ENCODE data around the gene NATD1. TPM values are rescaled to one million over a fixed set of nuclear protein-coding genes. Genes with fewer than 3 reads are reported as not detected.

Gene NATD1, protein sequence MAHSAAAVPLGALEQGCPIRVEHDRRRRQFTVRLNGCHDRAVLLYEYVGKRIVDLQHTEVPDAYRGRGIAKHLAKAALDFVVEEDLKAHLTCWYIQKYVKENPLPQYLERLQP
- polyA plus RNA-seq (2012; rRNA removed) = 3.9 and 4.0 TPM in 2 replicates
- 2.1 and 3.4 TPM in 2 replicates for polyA plus RNA-seq (2012; cell fraction: cytosol; rRNA removed)
- polyA plus RNA-seq (2012; cell fraction: nucleus; rRNA removed) = 5.6 and 5.7 TPM in 2 replicates

DNA sequence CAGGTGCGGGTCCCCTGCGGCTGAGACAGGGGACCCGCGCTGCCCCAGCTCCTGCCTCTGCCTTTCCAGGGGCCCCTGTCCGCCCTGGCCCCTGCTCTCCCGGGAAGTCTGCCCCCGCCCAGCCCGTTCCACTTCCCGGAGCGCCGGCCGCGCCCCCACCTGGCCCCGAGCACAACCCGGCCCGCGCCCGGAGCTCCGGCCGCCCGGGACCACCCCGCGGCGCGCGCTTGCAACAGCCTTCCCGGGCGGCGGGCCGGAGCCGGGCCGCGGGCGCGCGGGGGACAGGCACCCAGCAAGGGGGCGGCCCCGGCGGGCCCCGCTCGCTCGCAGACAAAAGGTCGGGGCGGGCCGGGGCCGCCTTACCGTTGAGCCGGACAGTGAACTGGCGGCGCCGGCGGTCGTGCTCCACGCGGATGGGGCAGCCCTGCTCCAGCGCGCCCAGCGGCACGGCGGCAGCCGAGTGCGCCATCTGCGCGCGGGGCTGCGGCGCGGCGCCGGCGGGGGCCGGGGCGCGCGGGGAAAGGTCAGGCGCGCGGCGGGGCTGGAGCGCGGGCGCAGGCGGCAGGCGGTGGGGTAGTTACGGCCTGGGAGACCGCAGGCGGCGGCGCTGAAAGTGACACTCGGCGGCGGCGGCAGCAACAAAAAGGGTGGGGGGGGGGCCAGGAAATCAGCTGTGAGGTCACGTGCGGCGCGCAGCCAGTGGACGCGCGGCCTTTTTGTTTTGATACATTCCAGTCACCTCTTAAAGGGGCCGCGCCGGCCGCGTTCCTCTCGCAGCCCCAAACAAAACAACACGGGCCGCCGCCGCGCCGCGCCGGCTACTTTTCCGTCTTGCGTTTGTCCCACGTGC lies at the start of gene NATD1:
Gene NATD1 (minus strand): TSS at position 615 of the 850 bp plus-strand sequence. CDS start 146 bp downstream, at position 469.
- H3F3A ChIP-seq (replicated peaks; ENCODE audit: insufficient read depth) = no peaks in the 10 kb centered on the region
- H3K27ac ChIP-seq (ENCODE audit: low read depth in 2 of 2, low read length in 1 of 2) = peak within 1 kb of the TSS in 1 of 2 experiments; percentile 47; a peak in 1 of 4 replicates
- peak; percentile 94 for DNase-seq
- no peaks in the 10 kb centered on the region for H3K79me2 ChIP-seq (ENCODE audit: insufficient read depth)
- H3K27me3 ChIP-seq (ENCODE audit: insufficient read depth) = no peaks in the 10 kb centered on the region
- H3K9me3 ChIP-seq = no peaks in the 10 kb centered on the region
- H3K4me1 ChIP-seq (ENCODE audit: control insufficient read depth in 1 of 2, insufficient read depth in 2 of 2, low read depth in 1 of 2, low read length in 1 of 2) = peaks cover 0 to 8% of the 10 kb centered on the region in 2 experiments; a peak in 1 of 4 replicates
- WGBS (ENCODE audit: low lambda C conversion rate) = 1% methylated on average over 20 of the region's 117 CpGs
- H3K4me2 ChIP-seq = peak within 1 kb of the TSS; percentile 88
- no peaks in the 10 kb centered on the region for H3K9me2 ChIP-seq
- no peaks in the 10 kb centered on the region for H3K36me3 ChIP-seq (replicated peaks in 1 of 2; ENCODE audit: control insufficient read depth in 1 of 2, insufficient read depth in 2 of 2, low read length in 1 of 2)
- TF ChIP-seq SIN3A (IDR thresholded peaks at IDR 0.05; ENCODE audit: borderline replicate concordance, low read depth, low read length) (peak; percentile 62; the same call in 1 of the 2 replicates), TEAD4 (IDR thresholded peaks at IDR 0.05; ENCODE audit: borderline replicate concordance, insufficient read depth) (0 out of 2 replicates have a peak, but pooled peaks have one; percentile 40), MXI1 (IDR thresholded peaks at IDR 0.05; ENCODE audit: low read depth, low read length) (peak; percentile 71; the same call in 1 of the 2 replicates), ELF1 (IDR thresholded peaks at IDR 0.05) (peak; percentile 36; the same call in 1 of the 2 replicates), EP300 (IDR thresholded peaks at IDR 0.05; ENCODE audit: borderline replicate concordance in 1 of 2, low read depth in 1 of 2, low read length in 1 of 2) (peak in 1 of 2 experiments; percentile 11; a peak in 1 of 4 replicates), RXRA (IDR thresholded peaks at IDR 0.05; ENCODE audit: borderline replicate concordance, low read depth) (no peak), TAF1 (IDR thresholded peaks at IDR 0.05; ENCODE audit: borderline replicate concordance, low read depth, low read length) (0 out of 2 replicates have a peak, but pooled peaks have one; percentile 37), NRF1 (IDR thresholded peaks at IDR 0.05; ENCODE audit: low read depth, low read length) (no peak), MEF2A (IDR thresholded peaks at IDR 0.05; ENCODE audit: borderline replicate concordance, low read depth) (peak; percentile 43; the same call in 1 of the 2 replicates), JUND (IDR thresholded peaks at IDR 0.05) (0 out of 2 replicates have a peak, but pooled peaks have one; percentile 6)
- TF ChIP-seq, protein P1, sequence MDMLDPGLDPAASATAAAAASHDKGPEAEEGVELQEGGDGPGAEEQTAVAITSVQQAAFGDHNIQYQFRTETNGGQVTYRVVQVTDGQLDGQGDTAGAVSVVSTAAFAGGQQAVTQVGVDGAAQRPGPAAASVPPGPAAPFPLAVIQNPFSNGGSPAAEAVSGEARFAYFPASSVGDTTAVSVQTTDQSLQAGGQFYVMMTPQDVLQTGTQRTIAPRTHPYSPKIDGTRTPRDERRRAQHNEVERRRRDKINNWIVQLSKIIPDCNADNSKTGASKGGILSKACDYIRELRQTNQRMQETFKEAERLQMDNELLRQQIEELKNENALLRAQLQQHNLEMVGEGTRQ (IDR thresholded peaks at IDR 0.05; ENCODE audit: borderline replicate concordance, low read depth, low read length) = peak; percentile 87
- TF ChIP-seq, protein P2, sequence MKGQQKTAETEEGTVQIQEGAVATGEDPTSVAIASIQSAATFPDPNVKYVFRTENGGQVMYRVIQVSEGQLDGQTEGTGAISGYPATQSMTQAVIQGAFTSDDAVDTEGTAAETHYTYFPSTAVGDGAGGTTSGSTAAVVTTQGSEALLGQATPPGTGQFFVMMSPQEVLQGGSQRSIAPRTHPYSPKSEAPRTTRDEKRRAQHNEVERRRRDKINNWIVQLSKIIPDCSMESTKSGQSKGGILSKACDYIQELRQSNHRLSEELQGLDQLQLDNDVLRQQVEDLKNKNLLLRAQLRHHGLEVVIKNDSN (IDR thresholded peaks at IDR 0.05; ENCODE audit: borderline replicate concordance, low read depth) = peak; percentile 98
- TF ChIP-seq, protein P3, sequence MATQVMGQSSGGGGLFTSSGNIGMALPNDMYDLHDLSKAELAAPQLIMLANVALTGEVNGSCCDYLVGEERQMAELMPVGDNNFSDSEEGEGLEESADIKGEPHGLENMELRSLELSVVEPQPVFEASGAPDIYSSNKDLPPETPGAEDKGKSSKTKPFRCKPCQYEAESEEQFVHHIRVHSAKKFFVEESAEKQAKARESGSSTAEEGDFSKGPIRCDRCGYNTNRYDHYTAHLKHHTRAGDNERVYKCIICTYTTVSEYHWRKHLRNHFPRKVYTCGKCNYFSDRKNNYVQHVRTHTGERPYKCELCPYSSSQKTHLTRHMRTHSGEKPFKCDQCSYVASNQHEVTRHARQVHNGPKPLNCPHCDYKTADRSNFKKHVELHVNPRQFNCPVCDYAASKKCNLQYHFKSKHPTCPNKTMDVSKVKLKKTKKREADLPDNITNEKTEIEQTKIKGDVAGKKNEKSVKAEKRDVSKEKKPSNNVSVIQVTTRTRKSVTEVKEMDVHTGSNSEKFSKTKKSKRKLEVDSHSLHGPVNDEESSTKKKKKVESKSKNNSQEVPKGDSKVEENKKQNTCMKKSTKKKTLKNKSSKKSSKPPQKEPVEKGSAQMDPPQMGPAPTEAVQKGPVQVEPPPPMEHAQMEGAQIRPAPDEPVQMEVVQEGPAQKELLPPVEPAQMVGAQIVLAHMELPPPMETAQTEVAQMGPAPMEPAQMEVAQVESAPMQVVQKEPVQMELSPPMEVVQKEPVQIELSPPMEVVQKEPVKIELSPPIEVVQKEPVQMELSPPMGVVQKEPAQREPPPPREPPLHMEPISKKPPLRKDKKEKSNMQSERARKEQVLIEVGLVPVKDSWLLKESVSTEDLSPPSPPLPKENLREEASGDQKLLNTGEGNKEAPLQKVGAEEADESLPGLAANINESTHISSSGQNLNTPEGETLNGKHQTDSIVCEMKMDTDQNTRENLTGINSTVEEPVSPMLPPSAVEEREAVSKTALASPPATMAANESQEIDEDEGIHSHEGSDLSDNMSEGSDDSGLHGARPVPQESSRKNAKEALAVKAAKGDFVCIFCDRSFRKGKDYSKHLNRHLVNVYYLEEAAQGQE (IDR thresholded peaks at IDR 0.05; ENCODE audit: low read depth, low read length) = no peak
- TF ChIP-seq, protein P4, sequence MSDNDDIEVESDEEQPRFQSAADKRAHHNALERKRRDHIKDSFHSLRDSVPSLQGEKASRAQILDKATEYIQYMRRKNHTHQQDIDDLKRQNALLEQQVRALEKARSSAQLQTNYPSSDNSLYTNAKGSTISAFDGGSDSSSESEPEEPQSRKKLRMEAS (IDR thresholded peaks at IDR 0.05; ENCODE audit: low read depth) = peak; percentile 85
- TF ChIP-seq, protein P5, sequence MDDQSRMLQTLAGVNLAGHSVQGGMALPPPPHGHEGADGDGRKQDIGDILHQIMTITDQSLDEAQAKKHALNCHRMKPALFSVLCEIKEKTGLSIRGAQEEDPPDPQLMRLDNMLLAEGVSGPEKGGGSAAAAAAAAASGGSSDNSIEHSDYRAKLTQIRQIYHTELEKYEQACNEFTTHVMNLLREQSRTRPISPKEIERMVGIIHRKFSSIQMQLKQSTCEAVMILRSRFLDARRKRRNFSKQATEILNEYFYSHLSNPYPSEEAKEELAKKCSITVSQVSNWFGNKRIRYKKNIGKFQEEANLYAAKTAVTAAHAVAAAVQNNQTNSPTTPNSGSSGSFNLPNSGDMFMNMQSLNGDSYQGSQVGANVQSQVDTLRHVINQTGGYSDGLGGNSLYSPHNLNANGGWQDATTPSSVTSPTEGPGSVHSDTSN (IDR thresholded peaks at IDR 0.05) = peak; percentile 87
- H3K4me3 ChIP-seq (ENCODE audit: low read depth in 2 of 2, low read length in 1 of 2) = peak within 1 kb of the TSS; percentile 65 to 72
- H3K9ac ChIP-seq = peak within 1 kb of the TSS; percentile 64
- POLR2A ChIA-PET = interaction anchor here (0.6 to 0.7 kb wide), 2 partner anchors 125 to 172 kb away, joined by 3 read pairs; no protein-coding TSS in a partner anchor
- H4K20me1 ChIP-seq (ENCODE audit: insufficient read depth) = no peaks in the 10 kb centered on the region
- CTCF ChIA-PET = interaction anchor here (0.6 to 1.4 kb wide), 8 partner anchors 13 to 260 kb away, joined by 3 to 5 read pairs (median 3); no protein-coding TSS in a partner anchor
- H2AFZ ChIP-seq (ENCODE audit: low read depth) = peak within 1 kb of the TSS; percentile 98

Measured in SK-N-SH (cell line).